CD4-positive, alpha-beta T cell (primary cell): ENCODE results near the gene TGDS. TPM values are rescaled to one million over a fixed set of nuclear protein-coding genes. Genes with fewer than 3 reads are reported as not detected.

Experiments used
- ATAC-seq: fragments of 200-7000 bp; cut with Tn5 transposase; one replicate; pipeline ENCODE4 v1.10.0; 2022; ENCODE audit warnings: mild to moderate bottlenecking; ENCODE audit not compliant: poor library complexity
- CTCF ChIA-PET: fragments of 350-600 bp; sonication (Branson Sonifier 250); formaldehyde crosslinking; loops from one replicate; lab custom pipeline; 2021; ENCODE audit warnings: antibody characterized with exemption, inconsistent platforms; lab: Charles Lee
- POLR2A ChIA-PET: fragments of 350-600 bp; sonication (Branson Sonifier 250); formaldehyde crosslinking; loops from one replicate; lab custom pipeline; 2021; ENCODE audit warnings: antibody characterized with exemption, inconsistent platforms; lab: Charles Lee
- DNase-seq, 14 experiments: peaks; one replicate each; pipeline ENCODE4 v3.0.0-alpha.2; 2013 to 2020; ENCODE audit warnings: mixed read lengths in 2 of 14
- H3K27ac ChIP-seq, 2 donors: one replicate each; pipeline versions ENCODE4 v1.5.1 to v1.7.0; 2013; ENCODE audit warnings: low read length in 2 of 2, low read depth in 1 of 2, mild to moderate bottlenecking in 1 of 2
- H3K27me3 ChIP-seq, 2 experiments: 1 replicate in 1 of 2; 2 replicates in 1 of 2; pipeline versions ENCODE4 v1.6.1 to v1.7.0; 2013; ENCODE audit warnings: low read length in 2 of 2, control low read depth in 1 of 2, mild to moderate bottlenecking in 1 of 2, moderate library complexity in 1 of 2; ENCODE audit not compliant: insufficient read depth in 2 of 2, control insufficient read depth in 1 of 2
- H3K36me3 ChIP-seq: one replicate; pipeline ENCODE4 v1.6.1; 2013; ENCODE audit warnings: low read length, control low read depth; ENCODE audit not compliant: insufficient read depth
- H3K4me1 ChIP-seq: one replicate; pipeline ENCODE4 v1.6.1; 2013; ENCODE audit warnings: low read length, control low read depth; ENCODE audit not compliant: insufficient read depth
- H3K4me3 ChIP-seq: one replicate; pipeline ENCODE4 v1.5.1; 2013; ENCODE audit warnings: mild to moderate bottlenecking, low read length, moderate library complexity
- H3K9me3 ChIP-seq, 2 experiments: 1 replicate in 1 of 2; 2 replicates in 1 of 2; pipeline versions ENCODE4 v1.6.1 to v1.7.0; 2013; ENCODE audit warnings: low read length in 2 of 2, mild to moderate bottlenecking in 2 of 2, control low read depth in 1 of 2, moderate library complexity in 1 of 2; ENCODE audit not compliant: control insufficient read depth in 1 of 2, insufficient read depth in 1 of 2
- H3K27ac Mint-ChIP-seq: one replicate; pipeline ENCODE4 v1.8.0; 2020; ENCODE audit warnings: mixed read lengths
- H3K27me3 Mint-ChIP-seq: one replicate; pipeline ENCODE4 v1.8.0; 2021; ENCODE audit warnings: mixed read lengths
- H3K36me3 Mint-ChIP-seq: one replicate; pipeline ENCODE4 v1.8.0; 2021; ENCODE audit warnings: low read depth, mixed read lengths
- H3K4me1 Mint-ChIP-seq: one replicate; pipeline ENCODE4 v1.8.0; 2021; ENCODE audit warnings: low read depth, mixed read lengths
- H3K4me3 Mint-ChIP-seq: one replicate; pipeline ENCODE4 v1.8.0; 2020; ENCODE audit warnings: mild to moderate bottlenecking, mixed read lengths
- H3K9me3 Mint-ChIP-seq: one replicate; pipeline ENCODE4 v1.8.0; 2020; ENCODE audit warnings: mixed read lengths
- intact Hi-C, 2 experiments: fragments of 100-400 bp; cut with DNase I in 1 of 2; cut with micrococcal nuclease in 1 of 2; formaldehyde crosslinking; loops; one replicate each; pipeline versions ENCODE4 v1.15.1 to v1.9.0; 2023 to 2025; cut with DNase I, micrococcal nuclease
- total RNA-seq, 174 experiments: library from RNA in 2 of 174; stranded (reverse) in 2 of 174; gene quantifications; one replicate each; pipeline ENCODE4 v1.2.3 and lab custom pipeline; 2021 to 2026
- TF ChIP-seq, protein P1 (sequence below): fragments of 200-600 bp; IDR thresholded peaks from one replicate; pipeline ENCODE4 v1.8.0; 2022; ENCODE audit warnings: antibody characterized with exemption, mild to moderate bottlenecking

Gene TGDS
- total RNA-seq, 2 experiments from 2014 or later: 4.1 to 4.6 TPM

DNA sequence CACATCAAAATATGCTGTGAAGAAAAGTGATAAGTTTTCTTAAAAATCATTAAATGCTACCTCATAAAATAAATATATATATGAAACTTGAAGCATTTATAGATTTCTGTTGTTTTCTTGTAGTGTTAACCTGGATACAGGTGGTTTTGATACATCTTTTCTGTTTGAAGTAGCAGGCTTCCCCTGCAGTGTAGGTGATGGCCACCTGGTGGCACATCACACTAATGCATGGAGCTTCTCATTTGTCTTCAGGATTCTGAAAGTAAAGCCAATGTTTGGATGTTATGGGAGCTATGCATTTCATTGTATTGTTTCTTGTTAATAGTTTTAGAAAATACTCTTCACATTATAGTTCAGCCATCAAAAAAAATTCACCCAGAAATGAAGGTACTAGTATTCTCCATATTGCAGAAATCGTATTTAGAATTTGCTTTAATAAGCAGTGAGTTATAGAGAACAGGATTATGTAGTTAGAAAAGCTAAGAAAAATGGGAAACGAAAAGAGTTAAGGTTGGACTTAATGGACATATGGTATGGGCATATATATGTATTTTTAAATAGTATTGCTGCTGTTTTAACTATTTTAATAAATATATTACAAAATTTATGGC, 24.4 kb upstream of the TGDS start:
- Histone ChIP-seq H3K27ac (no peak overlapping the region), H3K27me3 (no peaks in the 10 kb centered on the region), H3K36me3 (peaks cover 31% of the 10 kb centered on the region), H3K9me3 (no peaks in the 10 kb centered on the region), H3K4me3 (no peak overlapping the region), H3K4me1 (no peaks in the 10 kb centered on the region)
- Mint-ChIP-seq H3K27ac (no peak overlapping the region), H3K4me1 (peaks cover 17% of the 10 kb centered on the region), H3K4me3 (no peak overlapping the region), H3K9me3 (no peaks in the 10 kb centered on the region), H3K36me3 (peaks cover 67% of the 10 kb centered on the region), H3K27me3 (no peaks in the 10 kb centered on the region)
- DNase-seq: peak in 8 of 14 experiments; percentile 2 to 53 (median 14)
- peak; percentile 79 for ATAC-seq
- ChIA-PET CTCF (interaction anchor here (1.1 to 8.8 kb wide), 3 partner anchors 93 to 784 kb away, joined by 3 to 82 read pairs (median 6); no protein-coding TSS in a partner anchor), POLR2A (no interaction called here)
- TF ChIP-seq, protein P1, sequence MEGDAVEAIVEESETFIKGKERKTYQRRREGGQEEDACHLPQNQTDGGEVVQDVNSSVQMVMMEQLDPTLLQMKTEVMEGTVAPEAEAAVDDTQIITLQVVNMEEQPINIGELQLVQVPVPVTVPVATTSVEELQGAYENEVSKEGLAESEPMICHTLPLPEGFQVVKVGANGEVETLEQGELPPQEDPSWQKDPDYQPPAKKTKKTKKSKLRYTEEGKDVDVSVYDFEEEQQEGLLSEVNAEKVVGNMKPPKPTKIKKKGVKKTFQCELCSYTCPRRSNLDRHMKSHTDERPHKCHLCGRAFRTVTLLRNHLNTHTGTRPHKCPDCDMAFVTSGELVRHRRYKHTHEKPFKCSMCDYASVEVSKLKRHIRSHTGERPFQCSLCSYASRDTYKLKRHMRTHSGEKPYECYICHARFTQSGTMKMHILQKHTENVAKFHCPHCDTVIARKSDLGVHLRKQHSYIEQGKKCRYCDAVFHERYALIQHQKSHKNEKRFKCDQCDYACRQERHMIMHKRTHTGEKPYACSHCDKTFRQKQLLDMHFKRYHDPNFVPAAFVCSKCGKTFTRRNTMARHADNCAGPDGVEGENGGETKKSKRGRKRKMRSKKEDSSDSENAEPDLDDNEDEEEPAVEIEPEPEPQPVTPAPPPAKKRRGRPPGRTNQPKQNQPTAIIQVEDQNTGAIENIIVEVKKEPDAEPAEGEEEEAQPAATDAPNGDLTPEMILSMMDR: peak; percentile 59
- intact Hi-C loops: no loop called here

DNA sequence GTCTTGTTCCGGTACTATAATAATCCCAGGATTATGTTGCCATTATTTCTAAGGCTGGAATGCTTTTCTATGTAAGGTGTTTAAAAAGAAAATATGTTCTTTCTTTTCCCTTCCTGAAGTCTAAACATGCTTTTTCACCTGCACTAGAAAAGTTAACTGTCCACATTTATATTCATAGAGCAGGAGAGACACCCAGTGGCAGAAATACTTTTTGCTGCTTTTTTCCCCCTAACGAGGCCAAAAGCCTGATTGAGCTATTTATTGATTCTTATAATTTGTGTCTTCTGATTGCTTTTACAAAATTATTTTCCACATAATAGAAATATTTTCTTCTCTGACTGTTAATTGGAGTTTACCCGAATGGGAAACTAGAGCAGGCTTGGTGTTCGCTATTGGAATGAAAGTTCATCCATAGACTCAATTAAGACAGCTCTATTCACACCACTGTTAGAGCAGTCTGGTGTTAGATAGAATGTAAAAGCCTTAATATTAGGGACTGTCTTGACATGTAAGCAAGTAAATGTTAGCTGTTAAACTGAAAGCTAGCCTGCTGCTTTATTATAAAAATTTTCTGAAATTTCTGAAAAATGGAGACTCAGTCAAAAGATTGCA, 21.5 kb upstream of the TGDS start:
- H3K4me1 ChIP-seq: no peaks in the 10 kb centered on the region
- no peaks in the 10 kb centered on the region for H3K9me3 ChIP-seq
- H3K27me3 ChIP-seq: no peaks in the 10 kb centered on the region
- H3K4me3 ChIP-seq: no peak overlapping the region
- no peak overlapping the region for H3K4me3 Mint-ChIP-seq
- peaks cover 16% of the 10 kb centered on the region for H3K36me3 ChIP-seq
- no peaks in the 10 kb centered on the region for H3K9me3 Mint-ChIP-seq
- CTCF ChIA-PET: interaction anchor here (0.7 to 8.8 kb wide), 4 partner anchors 9 to 787 kb away, joined by 3 to 82 read pairs (median 6); no protein-coding TSS in a partner anchor
- H3K4me1 Mint-ChIP-seq: peaks cover 17% of the 10 kb centered on the region
- H3K27me3 Mint-ChIP-seq: no peaks in the 10 kb centered on the region
- H3K27ac ChIP-seq: no peak overlapping the region
- TF ChIP-seq, protein P1: peak; percentile 86
- POLR2A ChIA-PET: interaction anchor here (0.7 to 2.1 kb wide), 7 partner anchors 9 to 186 kb away, joined by 3 to 9 read pairs (median 5); partner anchors contain the start of gene GPR180
- ATAC-seq (peak; percentile 64), DNase-seq (peak in 8 of 14 experiments; percentile 5 to 70 (median 40))
- H3K36me3 Mint-ChIP-seq: peaks cover 59% of the 10 kb centered on the region
- intact Hi-C loops: loop anchor here (1.0 kb wide), 1 partner anchor 182 kb away; no protein-coding TSS in a partner anchor
- H3K27ac Mint-ChIP-seq: no peak overlapping the region

DNA sequence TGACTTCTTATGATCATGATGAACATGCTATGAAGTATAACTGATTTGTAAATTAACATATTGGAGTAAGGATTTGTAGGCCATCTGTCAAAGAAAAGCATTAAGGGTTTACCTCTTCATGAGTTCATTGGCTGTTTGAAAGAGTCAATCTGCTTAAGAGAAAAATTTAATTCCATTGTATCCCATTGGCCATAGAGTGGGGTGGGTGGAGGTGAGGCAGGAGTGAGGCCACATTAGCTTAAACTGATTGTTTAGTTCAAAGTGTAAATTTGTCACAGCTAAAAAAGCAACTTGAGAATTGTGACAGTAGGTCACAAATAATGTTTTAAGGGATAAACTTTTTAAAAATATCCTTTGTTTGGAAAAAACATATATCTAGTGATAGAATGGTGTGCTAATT, 17.1 kb upstream of the TGDS start:
- no peak overlapping the region for H3K27ac Mint-ChIP-seq
- DNase-seq: no peak
- CTCF ChIA-PET: no interaction called here

More for the DNA sequence above, 17.1 kb upstream of the TGDS start:
- Mint-ChIP-seq H3K4me1 (peaks cover 18% of the 10 kb centered on the region), H3K27me3 (no peaks in the 10 kb centered on the region), H3K36me3 (peaks cover 48% of the 10 kb centered on the region), H3K4me3 (no peak overlapping the region), H3K9me3 (no peaks in the 10 kb centered on the region)
- H3K36me3 ChIP-seq: peaks cover 14% of the 10 kb centered on the region
- H3K9me3 ChIP-seq: no peaks in the 10 kb centered on the region
- H3K27ac ChIP-seq: no peak overlapping the region
- ATAC-seq: no peak
- H3K27me3 ChIP-seq: no peaks in the 10 kb centered on the region
- TF ChIP-seq, protein P1: no peak
- no peaks in the 10 kb centered on the region for H3K4me1 ChIP-seq
- POLR2A ChIA-PET: no interaction called here
- no peak overlapping the region for H3K4me3 ChIP-seq
- intact Hi-C loops: no loop called here
